ENCODE data around the gene OSMR. TPM values are rescaled to one million over a fixed set of nuclear protein-coding genes. Genes with fewer than 3 reads are reported as not detected.
"Not testable (repeated sequence)": the region's sequence is repeated elsewhere in the genome, so short reads cannot be mapped to it uniquely, and the experiment has no call there.

Gene OSMR
- total RNA-seq, 1 donor from 2014 or later: not detected

DNA sequence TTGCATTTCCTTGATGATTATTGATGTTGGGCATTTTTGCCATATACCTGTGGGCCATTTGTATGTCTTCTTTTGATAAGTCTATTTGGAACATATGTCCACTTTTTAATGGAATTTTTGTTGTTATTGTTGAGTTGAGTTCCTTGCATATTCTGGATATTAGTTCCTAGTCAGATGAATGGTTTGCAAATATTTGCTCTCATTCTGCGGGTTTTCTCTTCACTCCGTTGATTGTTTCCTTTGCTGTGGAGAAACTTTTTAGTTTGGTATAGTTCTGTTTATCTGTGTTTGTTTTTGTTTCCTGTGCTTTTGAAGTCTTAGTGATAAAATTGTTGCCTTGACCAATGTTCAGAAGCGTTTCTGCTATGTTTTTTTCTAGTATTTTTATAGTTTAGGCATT lies 13.0 kb downstream of the OSMR start:
- H3K27ac Mint-ChIP-seq (ENCODE audit: unreplicated experiment): no peak overlapping the region
- DNase-seq: no peak
- no peaks in the 10 kb centered on the region for H3K4me1 Mint-ChIP-seq (ENCODE audit: low read depth, unreplicated experiment)
- TF ChIP-seq CTCF (IDR thresholded peaks at IDR 0.05; ENCODE audit: partially characterized antibody, unreplicated experiment): no peak
- peaks cover 7% of the 10 kb centered on the region for H3K9me3 Mint-ChIP-seq (ENCODE audit: unreplicated experiment)
- no peaks in the 10 kb centered on the region for H3K27me3 Mint-ChIP-seq (ENCODE audit: unreplicated experiment)
- H3K4me3 Mint-ChIP-seq (ENCODE audit: unreplicated experiment): no peak overlapping the region
- H3K36me3 Mint-ChIP-seq (ENCODE audit: unreplicated experiment): peaks cover 5% of the 10 kb centered on the region

GRCh38 chr5:38861986-38862770 lies 16.4 kb downstream of the OSMR start:
- Mint-ChIP-seq H3K9me3 (ENCODE audit: unreplicated experiment) (peaks cover 10% of the 10 kb centered on the region), H3K36me3 (ENCODE audit: unreplicated experiment) (peaks cover 15% of the 10 kb centered on the region)
- H3K4me1 Mint-ChIP-seq (ENCODE audit: low read depth, unreplicated experiment); H3K27ac Mint-ChIP-seq (ENCODE audit: unreplicated experiment); H3K4me3 Mint-ChIP-seq (ENCODE audit: unreplicated experiment); H3K27me3 Mint-ChIP-seq (ENCODE audit: unreplicated experiment); DNase-seq: not testable (repeated sequence)

DNA sequence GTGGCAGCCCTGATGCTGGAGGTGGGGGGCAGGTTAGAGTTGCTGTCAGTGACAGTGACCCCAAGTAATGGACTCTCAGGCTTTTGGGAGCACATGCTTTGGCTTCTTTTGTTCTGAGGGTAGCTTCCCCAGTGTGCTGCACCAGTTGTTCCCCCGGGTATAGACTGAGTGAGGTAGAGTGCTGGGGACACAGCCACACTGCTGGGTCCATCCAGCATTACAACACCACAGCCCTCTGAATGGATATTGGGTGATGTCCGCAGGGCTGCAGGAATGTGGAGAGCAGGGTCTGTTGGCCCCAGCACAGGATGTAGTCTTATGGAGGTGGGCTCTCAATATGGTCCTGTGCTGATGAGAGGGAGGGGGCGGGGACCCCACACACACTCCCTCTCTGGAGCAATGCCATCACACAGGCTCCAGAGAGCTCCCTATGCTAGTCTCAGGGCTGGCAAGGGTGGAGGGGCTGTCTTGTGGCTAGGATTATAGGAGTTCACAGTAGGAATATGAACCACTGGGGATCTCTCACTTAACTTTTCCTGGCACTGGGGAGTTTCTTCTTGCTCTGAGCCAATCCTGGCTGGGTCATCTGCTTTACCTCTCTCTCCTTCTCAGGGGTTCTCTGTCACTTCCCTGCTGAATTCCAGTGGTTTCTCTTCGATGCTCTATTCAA lies 20.7 kb downstream of the OSMR start:
- Mint-ChIP-seq H3K4me3 (ENCODE audit: unreplicated experiment) (no peak overlapping the region), H3K9me3 (ENCODE audit: unreplicated experiment) (peaks cover 8% of the 10 kb centered on the region), H3K4me1 (ENCODE audit: low read depth, unreplicated experiment) (no peaks in the 10 kb centered on the region), H3K27ac (ENCODE audit: unreplicated experiment) (no peak overlapping the region), H3K27me3 (ENCODE audit: unreplicated experiment) (no peaks in the 10 kb centered on the region), H3K36me3 (ENCODE audit: unreplicated experiment) (peaks cover 15% of the 10 kb centered on the region)
- no peak for TF ChIP-seq CTCF (IDR thresholded peaks at IDR 0.05; ENCODE audit: partially characterized antibody, unreplicated experiment)
- no peak for DNase-seq

GRCh38 chr5:38867032-38867398 lies 21.2 kb downstream of the OSMR start:
- Mint-ChIP-seq H3K27me3 (ENCODE audit: unreplicated experiment) (no peaks in the 10 kb centered on the region), H3K9me3 (ENCODE audit: unreplicated experiment) (peaks cover 8% of the 10 kb centered on the region), H3K36me3 (ENCODE audit: unreplicated experiment) (peaks cover 15% of the 10 kb centered on the region), H3K27ac (ENCODE audit: unreplicated experiment) (no peak overlapping the region), H3K4me3 (ENCODE audit: unreplicated experiment) (no peak overlapping the region), H3K4me1 (ENCODE audit: low read depth, unreplicated experiment) (no peaks in the 10 kb centered on the region)
- DNase-seq: no peak
- TF ChIP-seq CTCF (IDR thresholded peaks at IDR 0.05; ENCODE audit: partially characterized antibody, unreplicated experiment): no peak

- no peaks in the 10 kb centered on the region for H3K27me3 Mint-ChIP-seq (ENCODE audit: unreplicated experiment)
- no peak overlapping the region for H3K27ac Mint-ChIP-seq (ENCODE audit: unreplicated experiment)
- no peak for DNase-seq
- peaks cover 8% of the 10 kb centered on the region for H3K9me3 Mint-ChIP-seq (ENCODE audit: unreplicated experiment)
- H3K4me3 Mint-ChIP-seq (ENCODE audit: unreplicated experiment): no peak overlapping the region
- no peak for TF ChIP-seq CTCF (IDR thresholded peaks at IDR 0.05; ENCODE audit: partially characterized antibody, unreplicated experiment)
- H3K36me3 Mint-ChIP-seq (ENCODE audit: unreplicated experiment): peaks cover 15% of the 10 kb centered on the region
- H3K4me1 Mint-ChIP-seq (ENCODE audit: low read depth, unreplicated experiment): no peaks in the 10 kb centered on the region
Measured at GRCh38 chr5:38867416-38867815, 21.6 kb downstream of the OSMR start.

Measured in glutamatergic neuron (in vitro differentiated cells).